NCI-H82 (cell line): Measurements from ENCODE around the gene SH3GL1.
A peak's percentile ranks its signal among the peaks of the same experiment; 100 is the strongest.

ENCODE experiments used
- DNase-seq: peaks from one replicate; lab custom pipeline; 2025; lab: John Stamatoyannopoulos, UW

The SH3GL1 gene, protein sequence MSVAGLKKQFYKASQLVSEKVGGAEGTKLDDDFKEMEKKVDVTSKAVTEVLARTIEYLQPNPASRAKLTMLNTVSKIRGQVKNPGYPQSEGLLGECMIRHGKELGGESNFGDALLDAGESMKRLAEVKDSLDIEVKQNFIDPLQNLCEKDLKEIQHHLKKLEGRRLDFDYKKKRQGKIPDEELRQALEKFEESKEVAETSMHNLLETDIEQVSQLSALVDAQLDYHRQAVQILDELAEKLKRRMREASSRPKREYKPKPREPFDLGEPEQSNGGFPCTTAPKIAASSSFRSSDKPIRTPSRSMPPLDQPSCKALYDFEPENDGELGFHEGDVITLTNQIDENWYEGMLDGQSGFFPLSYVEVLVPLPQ

DNA sequence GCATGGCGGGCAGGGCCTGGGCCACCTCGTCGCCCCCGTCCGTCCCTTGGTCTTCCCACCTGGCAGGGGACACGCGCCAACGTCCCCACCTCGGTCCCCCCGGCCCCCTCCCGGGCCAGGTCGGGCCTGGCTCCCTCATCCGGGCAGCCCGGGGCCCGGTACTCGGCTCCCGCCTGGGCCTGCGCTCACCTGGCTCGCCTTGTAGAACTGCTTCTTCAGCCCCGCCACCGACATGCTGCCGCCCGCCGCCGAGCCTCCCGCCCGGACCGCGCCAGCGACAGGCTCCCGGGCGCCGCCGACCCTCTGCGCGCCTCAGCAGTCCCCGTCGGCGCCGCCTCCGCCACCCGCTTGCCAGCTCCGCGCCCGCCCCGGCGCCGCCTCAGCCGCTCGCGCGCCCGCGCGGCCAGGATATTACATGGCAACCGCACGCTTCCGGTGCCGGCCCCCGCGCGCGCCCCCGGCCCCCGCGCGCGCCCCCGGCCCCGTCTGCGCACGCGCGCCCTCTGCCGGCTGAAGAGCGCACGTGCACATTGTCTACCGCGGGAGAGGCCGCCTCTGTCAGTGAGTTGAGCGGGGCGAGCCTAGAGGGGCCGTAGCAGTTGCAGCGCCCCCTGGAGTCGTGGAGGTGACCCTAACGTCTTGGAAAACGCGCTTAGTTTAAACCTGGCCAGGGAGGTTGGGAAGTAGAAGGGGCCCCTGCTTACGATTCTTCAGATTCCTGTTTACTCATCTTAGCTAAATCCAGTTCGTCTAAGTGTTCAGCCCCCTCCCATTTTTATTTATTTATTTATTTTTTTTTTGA, at the start of gene SH3GL1:
TSS of gene SH3GL1 (minus strand) at position 413 of the 802 bp plus-strand sequence. CDS start at position 234, 179 bp downstream.
- peak; percentile 91 for DNase-seq

DNA sequence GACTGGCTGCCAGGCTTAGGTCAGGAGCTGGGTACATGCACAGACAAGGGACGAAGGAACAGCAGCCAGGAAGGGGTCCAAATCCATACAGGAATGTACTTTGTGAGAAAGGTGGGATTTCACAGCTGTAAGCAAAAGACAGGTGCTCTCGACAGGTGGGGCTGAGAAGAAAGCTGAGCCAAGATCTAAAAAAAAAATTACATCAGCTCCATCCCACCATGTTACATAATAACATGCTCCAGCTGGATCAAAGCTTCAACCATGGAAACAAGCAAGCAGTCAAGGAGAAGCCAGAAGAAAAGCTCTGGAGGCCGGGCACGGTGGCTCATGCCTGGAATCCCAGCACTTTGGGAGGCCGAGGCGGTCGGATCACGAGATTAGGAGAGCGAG, 49.3 kb upstream of the SH3GL1 start:
- DNase-seq: no peak

DNA sequence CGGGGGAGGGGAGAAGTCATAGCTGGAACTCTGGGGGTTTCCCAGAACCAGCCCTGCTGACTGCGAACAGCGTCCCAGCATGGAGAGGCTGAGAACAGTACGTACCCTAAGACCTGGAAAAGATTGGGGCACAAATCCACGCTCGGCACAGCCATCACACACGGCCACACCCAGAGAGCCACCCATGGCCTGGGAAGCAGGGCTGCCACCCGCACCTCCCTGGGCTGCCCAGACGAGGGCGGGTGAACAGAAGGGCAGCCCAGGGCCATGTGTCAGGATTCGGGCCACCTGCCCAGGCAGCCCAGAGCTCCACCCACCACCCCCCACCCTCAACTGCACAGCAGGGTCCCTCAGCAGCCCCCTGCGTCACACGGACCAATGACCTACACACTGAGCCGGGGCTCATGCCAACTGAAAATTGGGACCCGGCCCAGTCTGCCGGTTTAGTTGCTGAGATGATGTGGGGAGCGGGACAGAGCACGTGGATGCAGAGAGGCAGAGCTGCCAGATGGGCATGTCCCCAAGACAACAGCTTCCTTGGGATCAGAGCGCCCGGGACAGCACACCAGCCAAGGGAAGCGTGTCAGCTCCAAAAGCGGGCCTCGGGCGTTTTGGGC, 48.8 kb upstream of the SH3GL1 start:
- DNase-seq: no peak

DNA sequence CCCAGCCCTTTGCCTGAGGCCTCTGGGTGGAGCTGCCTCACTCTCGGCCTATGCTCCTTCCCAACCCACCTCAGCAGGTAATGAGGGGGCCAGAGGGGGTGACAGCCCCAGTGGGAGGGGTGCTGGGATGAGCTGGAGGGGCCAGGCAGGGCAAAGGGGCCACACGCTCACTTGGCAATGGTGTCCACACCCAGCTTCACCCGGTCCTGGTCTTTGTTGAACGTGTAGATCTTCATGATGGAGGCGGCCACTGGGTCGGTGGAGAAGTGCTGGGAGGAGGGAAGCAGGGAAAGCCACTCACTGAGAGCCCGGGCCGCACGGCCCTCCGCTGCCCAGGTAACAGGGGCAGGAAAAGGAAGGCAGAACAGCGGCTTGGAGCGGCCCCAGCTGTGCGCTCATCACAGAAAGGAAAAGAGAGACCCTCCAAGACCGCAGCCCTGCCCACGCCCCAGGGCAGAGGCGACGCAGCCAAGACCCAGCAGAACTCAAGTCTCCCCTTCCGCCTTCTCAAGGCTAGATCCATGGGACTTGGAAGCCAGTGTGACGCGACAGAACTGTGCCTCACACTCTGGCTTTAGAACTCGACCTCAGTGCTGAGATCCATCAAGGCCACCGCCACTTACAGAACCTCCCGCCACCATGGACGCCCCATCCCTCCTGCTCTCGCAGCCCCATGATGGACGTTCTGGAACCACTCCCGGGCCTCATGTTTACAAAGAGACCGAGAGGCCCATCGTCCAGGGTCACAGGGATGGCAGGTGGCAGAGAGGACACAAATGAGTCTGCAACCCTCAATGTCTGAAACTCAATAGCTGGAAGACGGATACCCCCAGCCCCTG, 48.0 kb upstream of the SH3GL1 start:
- DNase-seq: no peak

DNA sequence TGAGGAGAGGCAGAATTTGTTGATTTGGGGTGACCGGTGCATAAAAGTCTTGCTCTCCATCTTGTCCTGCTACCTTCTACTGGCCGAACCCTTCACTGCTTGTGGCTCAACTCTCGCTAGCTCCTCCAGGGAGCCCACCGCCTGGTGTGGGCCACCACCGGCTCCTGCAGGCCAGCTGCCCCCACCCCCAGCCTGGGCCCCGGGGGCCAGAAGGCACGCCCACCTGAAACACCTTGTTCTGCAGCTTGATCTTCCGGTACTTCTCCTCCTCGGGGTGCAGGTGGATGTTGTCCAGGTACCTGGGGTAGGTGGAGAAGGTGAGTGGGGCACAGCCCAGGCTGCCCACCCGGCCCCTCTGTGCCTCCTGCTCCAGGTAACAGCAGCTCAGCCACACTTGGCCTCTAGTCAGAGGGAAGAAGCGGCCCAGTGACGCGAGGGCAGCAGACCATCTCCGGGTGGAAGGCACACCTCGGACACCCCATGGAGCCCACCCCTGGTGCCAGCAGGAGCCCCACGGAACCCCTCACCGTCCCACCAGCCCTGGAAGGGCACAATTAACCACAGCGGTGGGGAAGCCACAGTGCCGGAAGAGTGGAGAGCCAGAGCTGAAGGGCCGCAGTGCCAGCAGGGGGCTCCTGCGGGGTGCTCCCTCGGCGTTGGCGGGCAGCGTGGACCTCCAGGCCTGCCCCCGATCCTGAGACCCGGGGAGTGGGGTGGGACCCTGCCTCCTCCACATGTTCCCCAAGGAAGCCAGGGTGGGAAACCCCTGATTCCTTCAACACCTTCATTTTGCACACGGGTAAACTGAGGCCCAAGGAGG, 47.2 kb upstream of the SH3GL1 start:
- no peak for DNase-seq

DNA sequence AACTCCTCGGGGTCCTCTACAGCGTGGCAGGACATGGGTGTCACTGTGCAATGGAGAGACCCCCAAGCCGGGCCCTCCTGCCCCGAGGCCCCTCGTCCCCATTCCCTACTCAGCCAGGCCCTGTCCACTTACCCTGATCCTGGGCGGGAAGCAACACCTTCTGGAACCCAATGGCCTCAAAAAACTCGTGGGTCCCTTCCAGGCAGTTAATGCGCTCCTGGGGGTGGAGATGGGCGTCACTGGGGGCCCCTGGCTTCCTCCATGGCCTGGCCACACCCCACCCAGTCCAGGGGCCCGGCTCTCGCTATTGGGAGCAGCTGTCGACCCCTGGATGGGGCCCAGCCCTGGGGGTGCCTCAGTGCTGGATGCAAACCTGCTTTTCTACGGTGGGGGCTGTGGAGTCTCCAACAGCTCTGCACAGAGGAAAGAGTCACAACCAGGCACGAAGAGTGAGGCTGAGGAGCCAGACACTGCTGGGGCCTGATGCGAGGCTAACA, 46.4 kb upstream of the SH3GL1 start:
- DNase-seq: no peak

DNA sequence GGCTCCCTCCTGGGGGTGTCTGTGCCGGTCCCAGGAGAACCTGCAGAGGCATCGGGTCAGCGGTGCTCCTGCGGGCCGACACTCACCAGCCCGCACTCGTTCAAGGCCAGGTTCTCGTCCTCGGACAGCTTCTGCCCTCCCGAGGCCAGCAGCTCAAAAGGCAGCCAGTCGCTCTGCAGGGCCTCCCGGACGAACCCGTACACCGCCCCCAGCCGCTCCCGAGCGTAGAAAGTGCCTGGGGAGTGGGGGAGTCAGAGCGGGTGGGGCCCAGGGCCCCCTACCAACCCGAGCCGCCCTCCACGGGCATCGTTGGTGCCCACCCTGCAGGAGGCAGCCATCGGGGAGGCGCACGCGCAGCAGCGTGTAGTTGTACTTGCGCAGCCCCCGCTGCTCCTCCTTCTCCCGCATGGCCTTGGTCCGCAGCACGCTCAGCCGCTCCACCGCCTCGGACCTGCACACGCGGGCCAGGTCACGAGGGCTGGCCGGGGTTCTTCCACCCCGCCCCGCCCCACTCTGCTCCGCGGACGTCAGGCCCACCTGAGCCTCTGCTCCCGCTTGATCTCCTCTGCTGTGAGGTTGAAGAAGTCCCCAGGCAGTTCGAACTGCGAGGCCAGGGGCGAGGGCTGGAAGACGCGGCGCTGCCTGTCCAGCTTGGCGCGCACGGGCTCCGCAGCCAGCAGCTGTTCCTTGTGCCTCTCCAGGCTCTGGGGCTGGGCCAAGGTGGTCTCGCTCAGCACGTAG, 45.8 kb upstream of the SH3GL1 start:
- no peak for DNase-seq

DNA sequence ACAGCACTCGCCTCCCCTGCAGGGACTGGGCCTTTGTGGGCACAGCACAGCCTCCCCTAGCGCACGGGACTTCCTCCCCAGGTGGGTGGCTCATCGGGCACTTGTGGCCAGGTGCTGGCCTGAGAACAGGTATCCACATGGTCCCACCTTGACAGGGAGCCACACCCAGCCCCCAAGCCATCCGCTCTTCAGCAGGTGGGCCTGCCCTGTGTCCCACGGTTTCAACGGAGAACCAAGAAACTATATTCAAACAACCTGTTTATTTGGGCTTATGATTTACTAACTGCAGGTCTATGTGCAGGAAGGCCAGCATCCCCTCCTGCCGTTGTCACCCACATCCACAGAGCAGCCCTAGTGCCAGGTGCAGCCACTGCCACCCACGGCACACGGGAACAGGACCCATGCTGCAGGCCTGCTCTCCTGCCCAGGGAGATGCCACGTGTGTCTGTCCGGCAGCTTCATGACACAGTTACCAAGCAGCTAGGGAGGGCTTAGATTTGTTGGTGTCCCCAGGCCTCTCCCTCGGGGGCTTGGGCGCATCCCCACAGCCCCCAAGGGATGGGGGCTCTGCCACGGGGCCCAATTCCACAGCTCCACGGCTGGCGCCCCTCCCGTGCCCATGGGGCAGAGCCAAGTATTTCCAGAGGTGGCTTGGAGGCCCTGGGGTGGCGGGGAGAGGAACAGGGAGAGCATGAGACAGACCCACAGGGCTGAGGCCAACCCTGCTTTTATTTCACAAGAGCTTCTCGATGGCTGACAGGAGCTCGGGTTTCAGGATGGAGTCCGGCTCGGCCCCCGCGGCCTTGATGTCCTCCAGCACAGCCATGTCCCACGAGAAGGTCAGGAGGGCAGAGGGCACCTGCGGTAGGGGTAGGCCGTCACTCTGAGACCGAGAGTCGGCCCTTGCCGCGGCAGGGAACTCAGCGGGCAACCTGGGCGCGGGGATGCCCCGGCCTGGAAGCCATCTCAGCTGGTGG, 44.7 kb upstream of the SH3GL1 start:
- DNase-seq: no peak

DNA sequence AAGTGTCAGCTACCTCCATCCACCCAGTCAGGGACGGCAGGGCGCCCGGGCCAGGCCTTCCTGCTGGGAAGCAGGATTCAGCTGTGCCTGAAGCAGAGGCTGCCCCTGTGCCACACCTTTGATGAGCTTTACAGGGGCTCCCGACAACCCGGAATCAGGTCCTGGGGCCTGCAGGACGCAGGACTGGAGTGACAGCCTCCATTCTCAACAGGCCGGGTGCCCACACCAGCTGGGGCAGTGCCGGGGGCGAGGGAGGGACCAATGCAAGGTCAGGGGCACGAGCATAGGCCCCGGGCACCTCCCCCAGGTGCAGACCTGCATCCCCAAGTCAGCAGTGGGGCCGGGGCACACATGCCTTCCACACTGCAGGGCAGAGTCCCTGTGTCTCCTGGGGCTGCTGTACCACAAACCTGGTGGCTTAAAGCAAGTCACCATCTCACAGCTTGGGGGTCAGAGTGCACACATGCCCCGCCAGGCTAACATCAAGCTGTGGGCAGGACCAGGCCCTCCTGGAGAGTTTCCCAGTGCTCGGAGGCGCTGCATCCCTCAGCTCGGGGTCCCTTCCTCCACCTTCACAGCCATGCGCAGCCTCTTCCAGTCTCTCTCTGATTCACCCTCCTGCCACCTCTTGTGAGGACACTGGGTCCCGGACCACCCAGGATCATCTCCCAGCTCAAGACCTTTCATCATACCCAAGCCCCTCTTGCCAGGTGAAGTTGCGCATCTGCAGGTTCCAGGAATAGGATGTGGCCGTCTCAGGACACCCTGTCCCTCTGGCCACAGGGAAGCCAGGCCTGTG, 43.8 kb upstream of the SH3GL1 start:
- DNase-seq: no peak

DNA sequence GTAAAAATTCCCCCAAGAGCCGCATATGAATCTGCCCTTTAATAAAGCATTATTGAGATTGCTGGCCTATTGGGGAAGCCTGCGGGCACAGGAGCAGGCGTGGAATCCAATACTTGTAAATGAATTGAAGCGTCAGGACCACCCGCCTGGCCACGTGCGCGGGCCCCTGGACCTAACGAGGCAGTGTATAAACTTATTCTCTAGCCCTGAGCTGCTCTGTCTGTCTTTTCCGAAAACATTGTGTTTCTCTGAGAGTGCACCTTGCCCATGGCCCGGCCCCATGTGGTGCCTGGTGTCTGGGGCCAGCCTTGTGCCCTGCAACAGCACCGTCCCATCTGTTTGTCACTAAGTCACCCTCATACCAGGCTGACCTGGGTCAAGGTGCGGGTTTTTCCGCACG, 42.8 kb upstream of the SH3GL1 start:
- DNase-seq: no peak

DNA sequence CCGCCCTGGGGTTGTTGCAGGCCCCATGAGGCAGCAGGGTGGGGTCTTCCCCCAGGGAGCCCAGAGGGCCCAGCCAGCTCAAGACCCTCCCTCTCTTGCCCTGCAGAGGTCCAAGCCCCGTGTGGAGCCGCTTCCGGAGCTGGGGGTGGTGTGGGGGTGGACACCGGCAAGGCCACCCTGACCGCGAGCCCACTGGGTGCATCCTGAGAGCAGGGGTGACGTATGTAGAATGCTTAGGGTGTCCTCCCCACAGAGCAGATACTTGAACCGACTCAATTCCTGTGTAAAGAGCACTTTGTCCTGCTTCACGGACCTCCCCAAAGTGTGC, 42.4 kb upstream of the SH3GL1 start:
- DNase-seq: no peak

DNA sequence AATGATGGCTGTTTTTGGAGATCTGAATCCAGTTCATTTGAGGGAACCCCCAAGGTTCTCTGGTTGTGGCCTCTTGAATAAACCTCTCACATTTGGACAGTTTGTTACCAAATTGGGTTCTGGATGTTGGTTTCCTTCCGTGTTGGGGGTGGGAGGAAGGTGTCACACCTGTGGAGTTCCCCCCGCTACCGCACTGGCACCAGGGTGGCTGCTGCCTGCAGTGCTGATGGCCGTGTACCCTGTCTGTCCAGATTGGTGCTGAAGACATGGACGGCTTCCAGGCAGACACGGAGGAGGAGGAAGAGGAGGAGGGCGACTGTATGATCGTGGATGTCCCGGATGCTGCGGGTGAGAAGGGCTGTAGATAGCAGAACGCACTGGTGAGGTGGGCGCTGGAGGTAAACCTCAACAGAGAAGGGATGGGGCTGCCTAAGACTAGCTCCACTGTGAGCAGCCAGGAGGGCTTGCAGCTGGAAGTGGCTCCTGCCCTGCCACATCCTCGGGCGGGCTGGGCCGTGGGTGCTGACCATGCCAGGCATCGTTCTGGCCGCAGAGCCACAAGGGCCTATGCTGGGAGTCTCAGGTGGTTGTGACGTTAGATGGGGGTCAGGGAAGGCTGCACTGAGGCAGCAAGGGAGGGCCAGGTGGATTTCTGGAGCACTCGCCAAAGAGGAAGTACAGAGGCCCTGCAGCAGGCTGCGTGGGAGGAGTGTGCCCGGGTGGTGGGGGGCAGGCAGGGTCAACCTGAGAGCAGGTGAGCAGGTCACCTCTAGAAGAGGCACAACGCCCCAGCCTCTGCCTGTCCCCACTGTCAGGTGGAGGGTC, 41.9 kb upstream of the SH3GL1 start:
- no peak for DNase-seq

DNA sequence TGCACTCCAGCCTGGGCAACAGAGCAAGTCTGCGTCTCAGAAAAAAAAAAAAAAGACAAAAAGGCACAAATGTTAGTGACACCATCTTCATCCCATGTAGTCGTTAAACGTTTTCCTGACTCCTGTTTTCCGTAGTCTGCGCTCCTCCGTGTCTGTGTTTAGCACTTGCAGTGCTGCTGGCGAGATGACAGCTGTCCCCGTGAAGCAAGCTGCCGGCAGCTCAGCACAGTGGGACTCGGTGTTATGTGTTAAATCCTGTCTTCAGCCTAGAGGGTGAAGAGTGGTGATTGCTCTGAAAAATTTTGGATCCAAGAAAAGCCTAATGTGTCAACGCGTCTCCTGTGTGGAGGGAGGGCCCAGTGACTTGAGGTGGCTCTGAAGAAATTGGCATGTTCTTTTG, 38.9 kb upstream of the SH3GL1 start:
- DNase-seq: no peak

DNA sequence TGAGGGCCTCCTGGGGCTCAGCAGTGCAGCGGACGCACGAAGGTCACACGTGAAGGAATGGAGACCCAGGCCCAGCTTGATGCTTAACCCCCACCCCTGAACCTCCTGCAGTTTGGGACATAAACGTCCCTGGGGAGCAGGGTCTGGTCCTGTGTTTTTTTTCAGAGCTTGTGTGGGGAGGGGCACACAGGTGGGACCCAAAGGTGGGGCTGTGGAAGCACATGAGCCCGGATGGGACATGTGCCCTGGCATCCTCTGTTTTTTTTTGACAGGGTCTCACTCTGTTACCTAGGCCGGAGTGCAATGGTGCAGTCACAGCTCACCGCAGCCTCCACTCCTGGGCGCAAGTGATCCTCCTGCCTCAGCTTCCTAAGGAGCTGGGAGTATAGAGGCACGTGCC, 36.8 kb upstream of the SH3GL1 start:
- DNase-seq: no peak

DNA sequence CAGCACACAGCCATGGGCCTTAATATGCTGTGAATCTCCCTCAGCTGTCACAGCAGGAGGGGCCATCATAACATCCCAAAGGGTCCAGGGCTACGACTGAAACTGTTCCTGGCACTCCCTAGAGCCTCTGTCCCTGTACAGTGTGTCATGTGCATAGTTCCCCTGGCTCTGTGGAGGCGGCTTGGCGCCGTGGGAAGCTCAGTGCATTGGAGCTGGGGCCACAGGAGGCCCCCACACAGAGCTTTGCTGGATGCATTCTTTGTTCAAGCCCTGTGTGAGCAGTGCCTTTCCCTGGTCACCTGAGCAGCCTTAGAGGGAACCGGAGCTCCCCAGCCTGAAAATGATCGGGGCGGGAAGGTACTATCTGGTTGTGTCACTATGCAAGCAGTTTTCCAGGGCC, 35.9 kb upstream of the SH3GL1 start:
- no peak for DNase-seq

DNA sequence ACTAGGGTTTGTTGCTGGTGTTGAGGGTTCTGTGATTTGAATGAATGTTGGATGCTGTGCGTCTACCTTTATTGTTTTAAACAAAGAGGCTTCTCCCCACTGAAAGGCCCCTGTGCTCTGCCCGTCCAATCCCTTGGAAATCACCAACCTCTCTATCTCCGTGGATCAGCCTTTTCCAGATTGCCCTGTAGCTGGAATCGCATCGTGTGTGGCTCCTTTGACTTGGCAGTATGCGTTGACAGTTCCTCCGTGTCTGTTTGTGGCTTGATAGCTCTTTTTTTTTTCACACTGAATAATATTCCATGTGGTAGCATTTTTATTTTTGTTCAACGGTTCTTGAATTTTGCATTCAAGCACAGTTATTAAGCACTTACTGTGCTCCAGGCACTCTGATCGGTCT, 34.0 kb upstream of the SH3GL1 start:
- no peak for DNase-seq

DNA sequence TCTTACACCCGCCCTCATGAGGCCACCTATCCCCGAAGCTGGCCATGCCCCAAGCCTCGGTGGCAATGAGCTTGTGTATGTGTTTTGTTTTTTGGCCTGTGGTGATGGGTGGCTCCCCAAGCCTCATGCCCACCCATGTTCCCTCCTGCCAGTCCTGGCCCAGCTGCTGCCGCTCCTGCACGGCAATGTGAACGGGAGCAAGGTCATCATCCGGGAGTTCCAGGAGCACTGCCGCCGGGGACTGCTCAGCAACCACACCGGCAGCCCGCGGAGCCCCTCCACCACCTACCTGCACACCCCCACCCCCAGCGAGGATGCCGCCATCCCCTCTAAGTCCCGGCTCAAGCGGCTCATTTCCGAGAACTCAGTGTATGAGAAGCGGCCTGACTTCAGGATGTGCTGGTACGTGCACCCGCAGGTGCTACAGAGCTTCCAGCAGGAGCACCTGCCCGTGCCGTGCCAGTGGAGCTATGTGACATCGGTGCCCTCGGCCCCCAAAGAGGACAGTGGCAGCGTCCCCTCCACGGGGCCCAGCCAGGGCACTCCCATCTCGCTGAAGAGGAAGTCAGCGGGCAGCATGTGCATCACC, 32.7 kb upstream of the SH3GL1 start:
- no peak for DNase-seq
